ENCODE measurements around the gene CFAP52. TPM values are rescaled to one million over a fixed set of nuclear protein-coding genes. Genes with fewer than 3 reads are reported as not detected.
A peak's percentile ranks its signal among the peaks of the same experiment; 100 is the strongest.
"Not testable (repeated sequence)": the region's sequence is repeated elsewhere in the genome, so short reads cannot be mapped to it uniquely, and the experiment has no call there.

Gene CFAP52
- total RNA-seq, 5 donors from 2014 or later (not counting 1 experiment from before 2014, with no cell fraction given): not detected

- H3K27ac ChIP-seq (ENCODE audit: low read length): no peak overlapping the region
- POLR2A ChIA-PET: no interaction called here
- H3K27ac Mint-ChIP-seq: no peak overlapping the region
- no peaks in the 10 kb centered on the region for H3K9me3 ChIP-seq
- H3K4me1 Mint-ChIP-seq: peaks cover 8 to 15% (median 14%) of the 10 kb centered on the region in 3 donors
- DNase-seq (no peak), ATAC-seq (replicated peaks in 1 of 4) (no peak)
- CTCF ChIA-PET: no interaction called here
- WGBS (ENCODE audit: insufficient coverage): 72% methylated on average over 6 of the region's 8 CpGs
- H3K4me3 Mint-ChIP-seq: peak overlapping the region; percentile 44 to 77 (median 63)
- H3K27me3 Mint-ChIP-seq: peaks cover 51 to 60% of the 10 kb centered on the region in 2 donors
- H3K36me3 ChIP-seq (ENCODE audit: control insufficient read depth in 2 of 2, extremely low read depth in 1 of 2, insufficient read depth in 1 of 2, low read length in 1 of 2): no peaks in the 10 kb centered on the region
- H3K36me3 Mint-ChIP-seq: no peaks in the 10 kb centered on the region
- H3K27me3 ChIP-seq (replicated peaks in 1 of 2; ENCODE audit: control insufficient read depth in 2 of 2, extremely low read depth in 1 of 2, insufficient read depth in 2 of 2, low read length in 1 of 2): peaks cover 0 to 37% of the 10 kb centered on the region in 2 experiments
- no peak overlapping the region for H3K4me3 ChIP-seq (ENCODE audit: control insufficient read depth in 1 of 2, extremely low read depth in 1 of 2, low read length in 1 of 2)
- H3K4me1 ChIP-seq (ENCODE audit: control insufficient read depth in 1 of 2, extremely low read depth in 1 of 2, insufficient read depth in 2 of 2, low read length in 2 of 2): peaks cover 5 to 16% of the 10 kb centered on the region in 2 experiments
- H3K9me3 Mint-ChIP-seq: no peaks in the 10 kb centered on the region
These were observed 70.1 kb downstream of the CFAP52 start for GRCh38 chr17:9646546-9646885.

GRCh38 chr17:9647014-9647413 is 70.6 kb downstream of the CFAP52 start:
- ChIA-PET POLR2A (no interaction called here), CTCF (no interaction called here)
- Mint-ChIP-seq H3K27ac (no peak overlapping the region), H3K36me3 (no peaks in the 10 kb centered on the region), H3K4me1 (peaks cover 8 to 15% (median 14%) of the 10 kb centered on the region in 3 donors), H3K27me3 (peaks cover 52 to 59% of the 10 kb centered on the region in 2 donors), H3K4me3 (no peak overlapping the region), H3K9me3 (no peaks in the 10 kb centered on the region)
- Histone ChIP-seq H3K36me3 (ENCODE audit: control insufficient read depth in 2 of 2, extremely low read depth in 1 of 2, insufficient read depth in 1 of 2, low read length in 1 of 2) (no peaks in the 10 kb centered on the region), H3K4me3 (ENCODE audit: control insufficient read depth in 1 of 2, extremely low read depth in 1 of 2, low read length in 1 of 2) (no peak overlapping the region), H3K9me3 (no peaks in the 10 kb centered on the region), H3K27me3 (replicated peaks in 1 of 2; ENCODE audit: control insufficient read depth in 2 of 2, extremely low read depth in 1 of 2, insufficient read depth in 2 of 2, low read length in 1 of 2) (peaks cover 0 to 37% of the 10 kb centered on the region in 2 experiments), H3K4me1 (ENCODE audit: control insufficient read depth in 1 of 2, extremely low read depth in 1 of 2, insufficient read depth in 2 of 2, low read length in 2 of 2) (peaks cover 5 to 16% of the 10 kb centered on the region in 2 experiments), H3K27ac (ENCODE audit: low read length) (no peak overlapping the region)
- DNase-seq: no peak
- ATAC-seq (replicated peaks in 1 of 4): no peak
- WGBS (ENCODE audit: insufficient coverage): 60% methylated on average over 1 of the region's 4 CpGs

- Histone ChIP-seq H3K27me3 (replicated peaks in 1 of 2; ENCODE audit: control insufficient read depth in 2 of 2, extremely low read depth in 1 of 2, insufficient read depth in 2 of 2, low read length in 1 of 2) (peaks cover 0 to 37% of the 10 kb centered on the region in 2 experiments), H3K4me1 (ENCODE audit: control insufficient read depth in 1 of 2, extremely low read depth in 1 of 2, insufficient read depth in 2 of 2, low read length in 2 of 2) (peaks cover 5 to 16% of the 10 kb centered on the region in 2 experiments), H3K27ac (ENCODE audit: low read length) (no peak overlapping the region), H3K36me3 (ENCODE audit: control insufficient read depth in 2 of 2, extremely low read depth in 1 of 2, insufficient read depth in 1 of 2, low read length in 1 of 2) (no peaks in the 10 kb centered on the region), H3K4me3 (ENCODE audit: control insufficient read depth in 1 of 2, extremely low read depth in 1 of 2, low read length in 1 of 2) (no peak overlapping the region), H3K9me3 (no peaks in the 10 kb centered on the region)
- POLR2A ChIA-PET: no interaction called here
- 91% methylated on average over 2 of the region's 3 CpGs for WGBS (ENCODE audit: insufficient coverage)
- no peaks in the 10 kb centered on the region for H3K9me3 Mint-ChIP-seq
- no peak for DNase-seq
- ATAC-seq (replicated peaks in 1 of 4): no peak
- H3K27ac Mint-ChIP-seq: no peak overlapping the region
- H3K4me1 Mint-ChIP-seq: peaks cover 8 to 15% (median 14%) of the 10 kb centered on the region in 3 donors
- CTCF ChIA-PET: interaction anchor here in 1 of 2 donors (0.7 kb wide), 1 partner anchor 42 kb away, joined by 4 read pairs; no protein-coding TSS in a partner anchor
- no peaks in the 10 kb centered on the region for H3K36me3 Mint-ChIP-seq
- H3K4me3 Mint-ChIP-seq: no peak overlapping the region
- peaks cover 50 to 57% of the 10 kb centered on the region in 2 donors for H3K27me3 Mint-ChIP-seq
These were observed 72.2 kb downstream of the CFAP52 start for GRCh38 chr17:9648521-9649110.

- 55% methylated on average over 3 of the region's 4 CpGs for WGBS (ENCODE audit: insufficient coverage)
- H3K36me3 ChIP-seq (ENCODE audit: control insufficient read depth in 2 of 2, extremely low read depth in 1 of 2, insufficient read depth in 1 of 2, low read length in 1 of 2): no peaks in the 10 kb centered on the region
- H3K9me3 ChIP-seq: no peaks in the 10 kb centered on the region
- Mint-ChIP-seq H3K9me3 (peaks cover 0 to 6% (median 0%) of the 10 kb centered on the region in 3 donors), H3K36me3 (no peaks in the 10 kb centered on the region), H3K4me3 (no peak overlapping the region), H3K4me1 (no peaks in the 10 kb centered on the region), H3K27ac (no peak overlapping the region), H3K27me3 (peaks cover 5 to 18% of the 10 kb centered on the region in 2 donors)
- peaks cover 0 to 15% of the 10 kb centered on the region in 2 experiments for H3K27me3 ChIP-seq (replicated peaks in 1 of 2; ENCODE audit: control insufficient read depth in 2 of 2, extremely low read depth in 1 of 2, insufficient read depth in 2 of 2, low read length in 1 of 2)
- ChIA-PET POLR2A (no interaction called here), CTCF (no interaction called here)
- no peak overlapping the region for H3K27ac ChIP-seq (ENCODE audit: low read length)
- ATAC-seq (replicated peaks in 1 of 4) (no peak), DNase-seq (no peak)
- no peaks in the 10 kb centered on the region for H3K4me1 ChIP-seq (ENCODE audit: control insufficient read depth in 1 of 2, extremely low read depth in 1 of 2, insufficient read depth in 2 of 2, low read length in 2 of 2)
- no peak overlapping the region for H3K4me3 ChIP-seq (ENCODE audit: control insufficient read depth in 1 of 2, extremely low read depth in 1 of 2, low read length in 1 of 2)
These were observed 82.3 kb downstream of the CFAP52 start for GRCh38 chr17:9658593-9659211.

GRCh38 chr17:9661027-9661426 is 84.6 kb downstream of the CFAP52 start:
- no peak for ATAC-seq (replicated peaks in 1 of 4)
- Histone ChIP-seq H3K9me3 (no peaks in the 10 kb centered on the region), H3K36me3 (ENCODE audit: control insufficient read depth in 2 of 2, extremely low read depth in 1 of 2, insufficient read depth in 1 of 2, low read length in 1 of 2) (no peaks in the 10 kb centered on the region), H3K27me3 (replicated peaks in 1 of 2; ENCODE audit: control insufficient read depth in 2 of 2, extremely low read depth in 1 of 2, insufficient read depth in 2 of 2, low read length in 1 of 2) (peaks cover 0 to 14% of the 10 kb centered on the region in 2 experiments), H3K27ac (ENCODE audit: low read length) (no peak overlapping the region), H3K4me3 (ENCODE audit: control insufficient read depth in 1 of 2, extremely low read depth in 1 of 2, low read length in 1 of 2) (no peak overlapping the region), H3K4me1 (ENCODE audit: control insufficient read depth in 1 of 2, extremely low read depth in 1 of 2, insufficient read depth in 2 of 2, low read length in 2 of 2) (peaks cover 0 to under 1% of the 10 kb centered on the region in 2 experiments)
- peaks cover 0 to 3% (median 0%) of the 10 kb centered on the region in 3 donors for H3K9me3 Mint-ChIP-seq
- H3K27ac Mint-ChIP-seq: no peak overlapping the region
- WGBS (ENCODE audit: insufficient coverage): no CpG with 5 or more reads among the region's 2 CpGs
- ChIA-PET CTCF (no interaction called here), POLR2A (no interaction called here)
- DNase-seq: no peak
- no peak overlapping the region for H3K4me3 Mint-ChIP-seq
- H3K27me3 Mint-ChIP-seq: peaks cover 7 to 19% of the 10 kb centered on the region in 2 donors
- peaks cover 0 to 5% (median under 1%) of the 10 kb centered on the region in 3 donors for H3K4me1 Mint-ChIP-seq
- no peaks in the 10 kb centered on the region for H3K36me3 Mint-ChIP-seq

GRCh38 chr17:9663511-9663910 is 87.1 kb downstream of the CFAP52 start:
- H3K9me3 ChIP-seq; POLR2A ChIA-PET; H3K36me3 Mint-ChIP-seq; H3K27ac ChIP-seq (ENCODE audit: low read length); H3K9me3 Mint-ChIP-seq; H3K36me3 ChIP-seq (ENCODE audit: control insufficient read depth in 2 of 2, extremely low read depth in 1 of 2, insufficient read depth in 1 of 2, low read length in 1 of 2); H3K27ac Mint-ChIP-seq; H3K4me3 Mint-ChIP-seq; CTCF ChIA-PET; H3K4me1 ChIP-seq (ENCODE audit: control insufficient read depth in 1 of 2, extremely low read depth in 1 of 2, insufficient read depth in 2 of 2, low read length in 2 of 2); ATAC-seq (replicated peaks in 1 of 4); DNase-seq; H3K4me3 ChIP-seq (ENCODE audit: control insufficient read depth in 1 of 2, extremely low read depth in 1 of 2, low read length in 1 of 2): not testable (repeated sequence)
- Mint-ChIP-seq H3K4me1 (peaks cover 7 to 19% (median 14%) of the 10 kb centered on the region in 3 donors), H3K27me3 (peaks cover 17 to 21% of the 10 kb centered on the region in 2 donors)
- WGBS (ENCODE audit: insufficient coverage): 96% methylated on average over 11 of the region's 11 CpGs
- peaks cover 0 to 11% of the 10 kb centered on the region in 2 experiments for H3K27me3 ChIP-seq (replicated peaks in 1 of 2; ENCODE audit: control insufficient read depth in 2 of 2, extremely low read depth in 1 of 2, insufficient read depth in 2 of 2, low read length in 1 of 2)

Measured in T-cell (primary cell).